ENCODE results near the gene FOXP3.
"Not testable (repeated sequence)": the region's sequence is repeated elsewhere in the genome, so short reads cannot be mapped to it uniquely, and the experiment has no call there.

FOXP3 gene

GRCh38 chrX:49264460-49264859, at the start of gene FOXP3:
Gene FOXP3, minus strand, starts transcription at chrX:49264710. Its CDS starts 6,205 bp downstream, at chrX:49258505.
- DNase-seq, result no peak

GRCh38 chrX:49312176-49312575, 47.7 kb upstream of the FOXP3 start:
- DNase-seq, result no peak

- DNase-seq, result no peak
Measured at GRCh38 chrX:49310371-49310770, 45.9 kb upstream of the FOXP3 start.

GRCh38 chrX:49309401-49309981, 45.0 kb upstream of the FOXP3 start:
- no peak for DNase-seq

- no peak for DNase-seq
Measured at GRCh38 chrX:49308604-49309269, 44.2 kb upstream of the FOXP3 start.

GRCh38 chrX:49307775-49308174, 43.3 kb upstream of the FOXP3 start:
- DNase-seq, result not testable (repeated sequence)

- DNase-seq, result no peak
Measured at GRCh38 chrX:49303346-49303745, 38.8 kb upstream of the FOXP3 start, which contains the start of gene GAGE10. Gene GAGE10, plus strand, starts transcription at chrX:49303646. Its CDS starts 1,214 bp downstream, at chrX:49304860.

- no peak for DNase-seq
Measured at GRCh38 chrX:49300703-49301102, 36.2 kb upstream of the FOXP3 start.

GRCh38 chrX:49299293-49299692, 34.8 kb upstream of the FOXP3 start:
- DNase-seq, result not testable (repeated sequence)

- DNase-seq, result no peak
Measured at GRCh38 chrX:49292400-49293362, 28.2 kb upstream of the FOXP3 start.

GRCh38 chrX:49291615-49292337, 27.3 kb upstream of the FOXP3 start:
- peak; percentile 76 to 82 for DNase-seq

- no peak for DNase-seq
Measured at GRCh38 chrX:49290215-49290614, 25.7 kb upstream of the FOXP3 start.

- no peak for DNase-seq
Measured at GRCh38 chrX:49287665-49288064, 23.2 kb upstream of the FOXP3 start.

- no peak for DNase-seq
Measured at GRCh38 chrX:49286581-49286980, 22.1 kb upstream of the FOXP3 start.

- no peak for DNase-seq
Measured at GRCh38 chrX:49286136-49286535, 21.6 kb upstream of the FOXP3 start.

GRCh38 chrX:49284212-49284611, 19.7 kb upstream of the FOXP3 start:
- DNase-seq, result no peak

GRCh38 chrX:49282647-49283011, 18.1 kb upstream of the FOXP3 start:
- no peak for DNase-seq

GRCh38 chrX:49278081-49278480, 13.6 kb upstream of the FOXP3 start:
- no peak for DNase-seq

GRCh38 chrX:49277535-49277830, 13.0 kb upstream of the FOXP3 start:
- DNase-seq, result no peak

- DNase-seq, result no peak
Measured at GRCh38 chrX:49276671-49277534, 12.4 kb upstream of the FOXP3 start.

- DNase-seq, result no peak
Measured at GRCh38 chrX:49276207-49276606, 11.7 kb upstream of the FOXP3 start.

GRCh38 chrX:49273181-49273727, 8.7 kb upstream of the FOXP3 start:
- DNase-seq, result peak in 1 of 2 donors; percentile 31

Data from stimulated activated CD4-positive, alpha-beta T cell treated with anti-CD3 and anti-CD28 coated beads, Interleukin-2, amount 100 ng/mL, for 48 hours (primary cell).